ENCODE results near the gene DNMT3B. TPM values are rescaled to one million over a fixed set of nuclear protein-coding genes. Genes with fewer than 3 reads are reported as not detected.
"Not testable (repeated sequence)": the region's sequence is repeated elsewhere in the genome, so short reads cannot be mapped to it uniquely, and the experiment has no call there.

The DNMT3B gene
- total and polyA plus RNA-seq, 4 donors = 0.25 to 1.9 (median 0.75) TPM

DNA sequence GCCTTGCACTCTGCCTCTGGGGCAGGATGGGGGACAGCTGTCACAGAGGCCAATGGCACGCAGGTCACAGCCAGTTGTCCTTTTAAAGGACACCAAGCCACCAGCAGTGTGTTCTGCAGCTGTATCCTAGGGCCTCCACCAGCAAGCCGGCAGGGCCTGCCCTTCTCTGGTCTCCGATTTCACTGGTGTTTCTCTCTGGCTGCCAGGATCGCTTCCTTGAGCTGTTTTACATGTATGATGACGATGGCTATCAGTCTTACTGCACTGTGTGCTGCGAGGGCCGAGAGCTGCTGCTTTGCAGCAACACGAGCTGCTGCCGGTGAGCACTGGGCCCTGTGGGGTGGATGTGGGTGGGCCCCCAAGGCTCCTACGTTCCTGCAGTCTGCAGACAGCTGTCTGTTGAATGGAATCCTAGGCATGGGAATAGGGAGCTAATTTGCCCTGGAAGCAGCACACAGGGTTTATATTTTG, 34.8 kb downstream of the DNMT3B start:
- Histone ChIP-seq H3K36me3 (ENCODE audit: control insufficient read depth in 1 of 2, insufficient read depth in 2 of 2, low read length in 1 of 2) (no peaks in the 10 kb centered on the region), H3K4me1 (ENCODE audit: control insufficient read depth in 1 of 2, insufficient read depth in 2 of 2, low read length in 2 of 2) (no peaks in the 10 kb centered on the region), H3K4me3 (ENCODE audit: low read length in 2 of 2) (no peak overlapping the region), H3K9me3 (ENCODE audit: control insufficient read depth, low read length) (no peaks in the 10 kb centered on the region), H3K27ac (ENCODE audit: low read depth in 1 of 2, low read length in 2 of 2) (no peak overlapping the region), H3K27me3 (ENCODE audit: control insufficient read depth in 1 of 2, insufficient read depth in 2 of 2, low read length in 1 of 2) (no peaks in the 10 kb centered on the region)
- 80 to 83% methylated on average over 10 of the region's 10 CpGs for WGBS, 2 donors
- intact Hi-C loops (cut with DNase I) = loop anchor here in 1 of 2 donors (10.0 kb wide), 1 partner anchor 498 kb away; no protein-coding TSS in a partner anchor
- DNase-seq (no peak), ATAC-seq (ENCODE audit: low FRiP score) (no peak)

- H3K4me3 ChIP-seq (ENCODE audit: low read length in 2 of 2); H3K4me1 ChIP-seq (ENCODE audit: control insufficient read depth in 1 of 2, insufficient read depth in 2 of 2, low read length in 2 of 2); H3K27me3 ChIP-seq (ENCODE audit: control insufficient read depth in 1 of 2, insufficient read depth in 2 of 2, low read length in 1 of 2); H3K27ac ChIP-seq (ENCODE audit: low read depth in 1 of 2, low read length in 2 of 2); ATAC-seq (ENCODE audit: low FRiP score); H3K9me3 ChIP-seq (ENCODE audit: control insufficient read depth, low read length); H3K36me3 ChIP-seq (ENCODE audit: control insufficient read depth in 1 of 2, insufficient read depth in 2 of 2, low read length in 1 of 2); DNase-seq: not testable (repeated sequence)
- intact Hi-C loops (cut with DNase I) = loop anchor here in 1 of 2 donors (10.0 kb wide), 1 partner anchor 497 kb away; no protein-coding TSS in a partner anchor
- 92 to 96% methylated on average over 5 of the region's 5 CpGs for WGBS, 2 donors
These were observed 35.4 kb downstream of the DNMT3B start for GRCh38 chr20:32797571-32797970.

DNA sequence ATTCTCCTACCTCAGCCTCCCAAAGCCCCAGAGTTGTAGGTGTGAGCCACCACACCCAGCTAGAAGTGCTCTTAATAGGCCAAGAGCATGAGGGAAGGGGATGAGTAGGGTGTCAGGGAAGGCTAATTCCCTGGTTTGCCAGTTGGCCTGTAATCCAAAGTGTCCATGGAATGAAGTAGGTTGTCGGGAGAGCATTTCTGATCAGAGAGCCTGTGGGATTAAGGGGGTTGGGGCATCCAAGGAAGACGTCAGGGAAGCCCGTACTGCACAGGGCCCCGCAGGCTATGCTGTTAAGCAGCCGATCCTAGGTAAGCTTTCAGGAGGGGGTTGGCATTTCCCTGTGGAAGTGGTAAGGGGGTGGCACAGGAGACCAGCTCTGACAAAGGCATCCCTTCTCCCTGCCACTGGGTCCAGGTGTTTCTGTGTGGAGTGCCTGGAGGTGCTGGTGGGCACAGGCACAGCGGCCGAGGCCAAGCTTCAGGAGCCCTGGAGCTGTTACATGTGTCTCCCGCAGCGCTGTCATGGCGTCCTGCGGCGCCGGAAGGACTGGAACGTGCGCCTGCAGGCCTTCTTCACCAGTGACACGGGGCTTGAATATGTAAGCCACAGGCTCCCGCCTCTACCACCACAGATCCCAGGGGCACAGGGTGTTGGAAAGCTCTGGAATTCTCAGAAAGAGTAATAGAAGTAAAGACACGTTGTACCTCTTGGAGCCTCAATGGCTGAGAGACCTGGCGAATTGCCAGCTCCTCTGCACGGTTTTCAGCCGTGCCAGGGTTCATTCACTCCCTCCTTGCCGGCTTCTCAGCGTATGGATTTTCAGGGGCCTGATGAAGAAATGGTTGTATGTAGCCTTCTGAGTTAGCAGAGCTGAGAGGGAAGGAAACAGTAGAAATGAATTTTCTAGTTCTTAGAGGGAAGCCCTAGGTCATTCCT, 36.1 kb downstream of the DNMT3B start:
- ATAC-seq (ENCODE audit: low FRiP score) (no peak), DNase-seq (no peak)
- no peaks in the 10 kb centered on the region for H3K36me3 ChIP-seq (ENCODE audit: control insufficient read depth in 1 of 2, insufficient read depth in 2 of 2, low read length in 1 of 2)
- no peaks in the 10 kb centered on the region for H3K27me3 ChIP-seq (ENCODE audit: control insufficient read depth in 1 of 2, insufficient read depth in 2 of 2, low read length in 1 of 2)
- WGBS, 2 donors = 75 to 77% methylated on average over 23 of the region's 23 CpGs
- no peak overlapping the region for H3K4me3 ChIP-seq (ENCODE audit: low read length in 2 of 2)
- intact Hi-C loops (cut with DNase I) = loop anchor here in 1 of 2 donors (10.0 kb wide), 1 partner anchor 496 kb away; no protein-coding TSS in a partner anchor
- H3K27ac ChIP-seq (ENCODE audit: low read depth in 1 of 2, low read length in 2 of 2) = no peak overlapping the region
- no peaks in the 10 kb centered on the region for H3K9me3 ChIP-seq (ENCODE audit: control insufficient read depth, low read length)
- H3K4me1 ChIP-seq (ENCODE audit: control insufficient read depth in 1 of 2, insufficient read depth in 2 of 2, low read length in 2 of 2) = no peaks in the 10 kb centered on the region

DNA sequence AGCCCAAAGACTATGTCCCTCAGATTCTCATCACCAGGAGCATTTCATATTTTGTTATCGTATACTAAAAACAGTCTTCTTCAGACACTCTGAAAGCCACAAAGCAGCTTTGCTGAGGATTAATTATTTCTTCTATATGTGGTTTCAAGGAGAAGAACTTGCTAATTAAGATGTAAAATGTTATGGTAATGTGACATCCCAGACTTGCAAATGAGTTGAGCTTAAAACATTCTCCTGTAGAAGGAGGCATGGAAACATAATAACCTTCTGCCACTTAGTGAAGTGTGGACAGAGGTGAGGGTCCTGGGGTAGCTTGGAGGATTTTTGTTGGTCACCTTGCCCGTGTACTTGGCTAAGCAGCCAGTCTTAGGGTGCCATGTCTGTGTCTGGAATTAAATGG, 40.9 kb downstream of the DNMT3B start:
- intact Hi-C loops (cut with DNase I) = no loop called here

DNA sequence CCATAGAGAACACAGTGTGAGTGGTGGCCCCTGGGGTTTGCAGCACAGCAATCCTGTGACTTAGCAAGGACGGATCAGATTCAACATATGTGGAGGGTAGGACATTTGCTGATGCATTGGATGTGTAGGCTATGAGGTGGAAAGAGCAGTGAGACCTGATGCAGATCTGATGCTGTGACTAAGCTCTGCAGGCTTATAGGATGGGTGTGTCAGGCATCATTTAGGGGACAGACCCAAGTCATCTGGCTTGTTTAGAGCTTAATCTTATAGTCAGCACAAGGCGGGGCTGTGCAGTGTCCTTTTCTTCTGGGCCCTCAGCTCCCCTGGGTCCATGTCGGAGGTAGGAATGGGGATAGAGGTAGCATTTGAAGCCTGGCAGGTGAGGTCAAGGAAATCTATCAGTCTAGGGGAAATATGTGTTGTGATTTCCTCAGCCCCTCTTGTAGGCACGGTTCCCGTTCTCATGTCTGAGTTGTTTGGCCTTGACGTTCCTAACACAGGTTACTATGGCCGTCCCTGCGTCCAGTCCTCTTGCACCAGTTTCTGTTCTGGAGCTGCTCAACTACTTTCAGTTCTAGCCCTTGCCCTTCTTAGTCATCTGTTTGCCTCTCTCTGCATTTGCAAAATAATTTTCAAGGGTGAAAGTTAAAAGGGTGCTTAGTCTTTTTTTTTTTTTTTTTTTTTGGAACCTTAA, 42.0 kb downstream of the DNMT3B start:
- Histone ChIP-seq H3K4me3 (ENCODE audit: low read length in 2 of 2) (no peak overlapping the region), H3K27ac (ENCODE audit: low read depth in 1 of 2, low read length in 2 of 2) (no peak overlapping the region), H3K27me3 (ENCODE audit: control insufficient read depth in 1 of 2, insufficient read depth in 2 of 2, low read length in 1 of 2) (no peaks in the 10 kb centered on the region), H3K36me3 (ENCODE audit: control insufficient read depth in 1 of 2, insufficient read depth in 2 of 2, low read length in 1 of 2) (no peaks in the 10 kb centered on the region), H3K9me3 (ENCODE audit: control insufficient read depth, low read length) (no peaks in the 10 kb centered on the region), H3K4me1 (ENCODE audit: control insufficient read depth in 1 of 2, insufficient read depth in 2 of 2, low read length in 2 of 2) (no peaks in the 10 kb centered on the region)
- WGBS, 2 donors = 91 to 95% methylated on average over 8 of the region's 8 CpGs
- intact Hi-C loops (cut with DNase I) = no loop called here
- DNase-seq (peak in 1 of 2 donors; percentile 23), ATAC-seq (ENCODE audit: low FRiP score) (no peak)

More for the DNA sequence above, 40.9 kb downstream of the DNMT3B start:
- H3K36me3 ChIP-seq (ENCODE audit: control insufficient read depth in 1 of 2, insufficient read depth in 2 of 2, low read length in 1 of 2) = no peaks in the 10 kb centered on the region
- DNase-seq (peak in 1 of 2 donors; percentile 11), ATAC-seq (ENCODE audit: low FRiP score) (no peak)
- H3K4me1 ChIP-seq (ENCODE audit: control insufficient read depth in 1 of 2, insufficient read depth in 2 of 2, low read length in 2 of 2) = no peaks in the 10 kb centered on the region
- no peak overlapping the region for H3K4me3 ChIP-seq (ENCODE audit: low read length in 2 of 2)
- 95 to 98% methylated on average over 2 of the region's 2 CpGs for WGBS, 2 donors
- no peaks in the 10 kb centered on the region for H3K27me3 ChIP-seq (ENCODE audit: control insufficient read depth in 1 of 2, insufficient read depth in 2 of 2, low read length in 1 of 2)
- H3K9me3 ChIP-seq (ENCODE audit: control insufficient read depth, low read length) = no peaks in the 10 kb centered on the region
- no peak overlapping the region for H3K27ac ChIP-seq (ENCODE audit: low read depth in 1 of 2, low read length in 2 of 2)

DNA sequence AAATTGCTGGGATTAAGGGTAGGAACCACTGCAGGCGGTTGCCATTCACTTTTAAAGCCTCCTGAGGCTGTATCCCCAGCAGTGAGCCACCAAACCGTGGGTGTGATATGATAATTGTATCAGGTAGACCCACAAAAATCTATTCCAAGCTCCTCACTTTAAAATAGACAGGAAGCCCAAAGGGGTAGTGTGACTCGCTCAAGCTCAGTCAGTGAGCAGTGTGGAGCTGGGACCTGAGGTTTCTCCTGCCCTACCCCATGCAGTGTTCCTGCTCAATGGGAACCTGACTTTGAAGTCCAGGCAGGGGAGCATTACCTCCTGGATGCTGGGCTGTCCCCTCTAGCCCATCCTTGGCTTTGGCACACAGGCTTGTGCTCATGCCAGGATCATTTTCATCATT, 42.6 kb downstream of the DNMT3B start:
- DNase-seq = peak in 1 of 2 donors; percentile 48
- no peaks in the 10 kb centered on the region for H3K27me3 ChIP-seq (ENCODE audit: control insufficient read depth in 1 of 2, insufficient read depth in 2 of 2, low read length in 1 of 2)
- H3K4me1 ChIP-seq (ENCODE audit: control insufficient read depth in 1 of 2, insufficient read depth in 2 of 2, low read length in 2 of 2) = no peaks in the 10 kb centered on the region
- intact Hi-C loops (cut with DNase I) = no loop called here
- 83 to 91% methylated on average over 3 of the region's 3 CpGs for WGBS, 2 donors
- no peak for ATAC-seq (ENCODE audit: low FRiP score)
- H3K36me3 ChIP-seq (ENCODE audit: control insufficient read depth in 1 of 2, insufficient read depth in 2 of 2, low read length in 1 of 2) = no peaks in the 10 kb centered on the region
- H3K9me3 ChIP-seq (ENCODE audit: control insufficient read depth, low read length) = no peaks in the 10 kb centered on the region
- no peak overlapping the region for H3K27ac ChIP-seq (ENCODE audit: low read depth in 1 of 2, low read length in 2 of 2)
- no peak overlapping the region for H3K4me3 ChIP-seq (ENCODE audit: low read length in 2 of 2)

GRCh38 chr20:32805721-32806120, 43.5 kb downstream of the DNMT3B start:
- ATAC-seq (ENCODE audit: low FRiP score) (no peak), DNase-seq (no peak)
- no peak overlapping the region for H3K4me3 ChIP-seq (ENCODE audit: low read length in 2 of 2)
- intact Hi-C loops (cut with DNase I) = no loop called here
- H3K27me3 ChIP-seq (ENCODE audit: control insufficient read depth in 1 of 2, insufficient read depth in 2 of 2, low read length in 1 of 2) = no peaks in the 10 kb centered on the region
- H3K36me3 ChIP-seq (ENCODE audit: control insufficient read depth in 1 of 2, insufficient read depth in 2 of 2, low read length in 1 of 2) = no peaks in the 10 kb centered on the region
- H3K9me3 ChIP-seq (ENCODE audit: control insufficient read depth, low read length) = no peaks in the 10 kb centered on the region
- WGBS, 2 donors = 93% methylated on average over 8 of the region's 8 CpGs
- no peaks in the 10 kb centered on the region for H3K4me1 ChIP-seq (ENCODE audit: control insufficient read depth in 1 of 2, insufficient read depth in 2 of 2, low read length in 2 of 2)
- no peak overlapping the region for H3K27ac ChIP-seq (ENCODE audit: low read depth in 1 of 2, low read length in 2 of 2)

DNA sequence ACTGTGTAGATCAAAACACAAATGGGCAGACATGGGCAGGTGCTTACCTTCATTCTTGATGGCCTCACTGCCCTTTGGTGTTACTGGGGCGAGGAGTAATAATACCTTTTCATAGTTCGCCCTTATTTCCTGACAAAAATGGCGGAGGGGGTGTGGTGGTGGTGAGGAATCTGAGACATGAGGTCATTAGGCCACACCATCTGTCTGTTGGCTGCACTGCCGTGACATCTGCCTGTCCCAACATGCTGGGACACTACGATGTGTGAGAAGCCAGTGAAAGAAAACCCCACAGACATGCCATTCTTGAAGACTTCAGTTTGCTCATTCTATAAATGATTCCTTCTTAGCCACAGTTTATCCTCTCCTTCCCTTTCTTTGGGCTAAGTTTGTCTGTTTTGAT, 44.2 kb downstream of the DNMT3B start:
- no peak for DNase-seq
- Histone ChIP-seq H3K36me3 (ENCODE audit: control insufficient read depth in 1 of 2, insufficient read depth in 2 of 2, low read length in 1 of 2) (no peaks in the 10 kb centered on the region), H3K9me3 (ENCODE audit: control insufficient read depth, low read length) (no peaks in the 10 kb centered on the region), H3K27me3 (ENCODE audit: control insufficient read depth in 1 of 2, insufficient read depth in 2 of 2, low read length in 1 of 2) (no peaks in the 10 kb centered on the region), H3K4me3 (ENCODE audit: low read length in 2 of 2) (no peak overlapping the region), H3K27ac (ENCODE audit: low read depth in 1 of 2, low read length in 2 of 2) (no peak overlapping the region), H3K4me1 (ENCODE audit: control insufficient read depth in 1 of 2, insufficient read depth in 2 of 2, low read length in 2 of 2) (no peaks in the 10 kb centered on the region)
- WGBS, 2 donors = 93 to 96% methylated on average over 5 of the region's 5 CpGs
- intact Hi-C loops (cut with DNase I) = no loop called here
- no peak for ATAC-seq (ENCODE audit: low FRiP score)

All from aorta (tissue), 5 donors.